GM12873 (cell line): ENCODE results near the gene MRPS30.

Experiments used
- TF ChIP-seq, protein P1 (sequence below): IDR thresholded peaks from 2 replicates; pipeline ENCODE4 v1.5.1; 2012; ENCODE audit warnings: low read depth, mild to moderate bottlenecking, moderate library complexity, low read length, control low read depth; ENCODE audit not compliant: insufficient read depth; ENCODE audit errors: missing control alignments

Gene MRPS30

GRCh38 chr5:44807269-44807668, 1.5 kb upstream of the MRPS30 start:
- TF ChIP-seq, protein P1, sequence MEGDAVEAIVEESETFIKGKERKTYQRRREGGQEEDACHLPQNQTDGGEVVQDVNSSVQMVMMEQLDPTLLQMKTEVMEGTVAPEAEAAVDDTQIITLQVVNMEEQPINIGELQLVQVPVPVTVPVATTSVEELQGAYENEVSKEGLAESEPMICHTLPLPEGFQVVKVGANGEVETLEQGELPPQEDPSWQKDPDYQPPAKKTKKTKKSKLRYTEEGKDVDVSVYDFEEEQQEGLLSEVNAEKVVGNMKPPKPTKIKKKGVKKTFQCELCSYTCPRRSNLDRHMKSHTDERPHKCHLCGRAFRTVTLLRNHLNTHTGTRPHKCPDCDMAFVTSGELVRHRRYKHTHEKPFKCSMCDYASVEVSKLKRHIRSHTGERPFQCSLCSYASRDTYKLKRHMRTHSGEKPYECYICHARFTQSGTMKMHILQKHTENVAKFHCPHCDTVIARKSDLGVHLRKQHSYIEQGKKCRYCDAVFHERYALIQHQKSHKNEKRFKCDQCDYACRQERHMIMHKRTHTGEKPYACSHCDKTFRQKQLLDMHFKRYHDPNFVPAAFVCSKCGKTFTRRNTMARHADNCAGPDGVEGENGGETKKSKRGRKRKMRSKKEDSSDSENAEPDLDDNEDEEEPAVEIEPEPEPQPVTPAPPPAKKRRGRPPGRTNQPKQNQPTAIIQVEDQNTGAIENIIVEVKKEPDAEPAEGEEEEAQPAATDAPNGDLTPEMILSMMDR: no peak

GRCh38 chr5:44809215-44809955, 638 bp downstream of the MRPS30 start:
- TF ChIP-seq, protein P1: no peak

DNA sequence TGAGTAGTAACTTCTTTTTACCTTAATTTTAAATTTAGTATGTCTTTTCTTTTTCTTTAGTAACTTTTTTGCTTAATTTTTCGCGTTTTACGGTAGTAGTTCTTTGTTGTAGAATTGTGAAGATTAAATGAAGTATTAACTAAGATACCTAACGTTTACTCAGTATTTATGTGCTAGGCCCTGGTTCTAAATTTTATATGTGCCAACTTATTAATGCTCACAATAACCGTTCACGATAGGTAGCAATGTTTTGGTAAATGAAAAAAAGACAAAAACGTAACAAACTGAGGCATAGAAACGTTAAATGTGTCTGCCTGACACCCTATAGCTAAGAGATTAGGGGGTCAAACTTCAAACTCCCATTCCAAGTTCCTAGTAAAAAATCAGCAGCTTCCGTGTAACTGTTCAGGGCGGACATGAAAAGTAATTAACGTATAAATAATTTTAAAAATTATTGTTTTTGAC, 1.2 kb downstream of the MRPS30 start:
- TF ChIP-seq, protein P1: no peak

- TF ChIP-seq, protein P1: no peak
These were observed 6.0 kb downstream of the MRPS30 start for GRCh38 chr5:44814761-44815160.

DNA sequence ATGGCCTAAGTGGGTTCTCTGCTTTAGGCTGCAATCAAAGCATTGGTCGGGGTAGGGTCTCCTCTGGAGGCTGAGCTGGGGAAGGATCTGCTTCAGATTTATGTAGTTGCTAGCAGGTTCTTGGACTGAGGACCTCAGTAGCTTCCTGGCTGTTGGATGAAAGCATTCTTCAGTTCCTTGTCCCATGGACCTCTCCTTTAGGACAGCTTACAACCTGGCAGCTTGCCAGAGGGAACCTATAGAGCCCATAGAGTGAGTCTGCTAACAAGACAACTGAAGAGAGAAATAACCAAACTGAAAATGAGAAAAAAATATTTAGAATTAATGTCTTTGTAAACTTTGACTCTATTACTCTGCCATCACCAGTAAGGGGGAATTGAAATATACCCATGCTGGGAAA, 12.4 kb downstream of the MRPS30 start:
- TF ChIP-seq, protein P1: no peak

- TF ChIP-seq, protein P1: no peak
These were observed 18.9 kb downstream of the MRPS30 start for GRCh38 chr5:44827681-44828080.

GRCh38 chr5:44828719-44829118, 20.0 kb downstream of the MRPS30 start:
- TF ChIP-seq, protein P1: no peak
